Bronchial epithelial cell (primary cell): Measurements from ENCODE around the gene RNF157. TPM values are rescaled to one million over a fixed set of nuclear protein-coding genes. Genes with fewer than 3 reads are reported as not detected.

ENCODE experiments used
- DNase-seq: peaks from one replicate; pipeline ENCODE4 v3.0.0-alpha.2; 2010; ENCODE audit warnings: low read depth
- FAIRE-seq: peaks from 2 replicates; lab custom pipeline; 2011; peaks lifted over from hg19 to GRCh38; lab: Jason Lieb, UNC
- H3K27me3 ChIP-seq: 2 replicates; pipeline ENCODE4 v1.5.1; 2011; ENCODE audit warnings: low read length; ENCODE audit not compliant: control insufficient read depth, insufficient read depth
- H3K36me3 ChIP-seq: 2 replicates; pipeline ENCODE4 v1.5.1; 2011; ENCODE audit warnings: low read length; ENCODE audit not compliant: control insufficient read depth, insufficient read depth
- H3K4me3 ChIP-seq: 2 replicates; pipeline ENCODE4 v1.5.1; 2011; ENCODE audit warnings: mild to moderate bottlenecking, low read depth, low read length, control low read depth
- total RNA-seq: library from RNA; depleted of rRNA; stranded (reverse); fragments of >200 nt; gene quantifications from 2 replicates; pipeline ENCODE4 v1.2.1, GENCODE V29; 2014
- TF ChIP-seq, protein P1 (sequence below): IDR thresholded peaks from 2 replicates; pipeline ENCODE4 v1.5.1; 2011; ENCODE audit warnings: mild to moderate bottlenecking, moderate library complexity, low read length, control low read depth, inconsistent platforms; ENCODE audit not compliant: insufficient read depth, severe bottlenecking

The RNF157 gene
- total RNA-seq, 1 donor from 2014 or later, result not detected

DNA sequence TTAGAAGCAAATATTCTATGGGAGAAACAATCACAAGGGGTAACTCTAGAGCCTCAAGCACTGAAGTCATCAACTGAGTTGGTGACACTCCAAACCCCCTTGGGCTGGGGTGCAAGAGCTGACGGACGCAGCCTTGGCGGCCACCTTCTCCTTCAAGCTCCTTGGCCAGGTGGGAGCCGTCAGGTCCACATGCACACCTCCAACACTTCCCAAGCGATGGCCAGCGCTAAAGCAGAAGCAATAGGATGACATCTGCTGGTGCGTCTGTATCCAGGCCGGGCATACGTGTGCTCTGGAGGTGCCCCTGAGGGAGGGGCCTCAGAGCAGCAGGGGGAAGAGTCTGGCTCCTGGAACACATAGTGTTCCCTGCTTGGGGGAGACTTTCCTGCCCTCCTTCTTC, 87.1 kb downstream of the RNF157 start:
- H3K4me3 ChIP-seq, result no peak overlapping the region
- TF ChIP-seq, protein P1, sequence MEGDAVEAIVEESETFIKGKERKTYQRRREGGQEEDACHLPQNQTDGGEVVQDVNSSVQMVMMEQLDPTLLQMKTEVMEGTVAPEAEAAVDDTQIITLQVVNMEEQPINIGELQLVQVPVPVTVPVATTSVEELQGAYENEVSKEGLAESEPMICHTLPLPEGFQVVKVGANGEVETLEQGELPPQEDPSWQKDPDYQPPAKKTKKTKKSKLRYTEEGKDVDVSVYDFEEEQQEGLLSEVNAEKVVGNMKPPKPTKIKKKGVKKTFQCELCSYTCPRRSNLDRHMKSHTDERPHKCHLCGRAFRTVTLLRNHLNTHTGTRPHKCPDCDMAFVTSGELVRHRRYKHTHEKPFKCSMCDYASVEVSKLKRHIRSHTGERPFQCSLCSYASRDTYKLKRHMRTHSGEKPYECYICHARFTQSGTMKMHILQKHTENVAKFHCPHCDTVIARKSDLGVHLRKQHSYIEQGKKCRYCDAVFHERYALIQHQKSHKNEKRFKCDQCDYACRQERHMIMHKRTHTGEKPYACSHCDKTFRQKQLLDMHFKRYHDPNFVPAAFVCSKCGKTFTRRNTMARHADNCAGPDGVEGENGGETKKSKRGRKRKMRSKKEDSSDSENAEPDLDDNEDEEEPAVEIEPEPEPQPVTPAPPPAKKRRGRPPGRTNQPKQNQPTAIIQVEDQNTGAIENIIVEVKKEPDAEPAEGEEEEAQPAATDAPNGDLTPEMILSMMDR, result no peak
- FAIRE-seq, result no peak
- H3K36me3 ChIP-seq, result no peaks in the 10 kb centered on the region
- H3K27me3 ChIP-seq, result peaks cover 1% of the 10 kb centered on the region
- DNase-seq, result no peak

DNA sequence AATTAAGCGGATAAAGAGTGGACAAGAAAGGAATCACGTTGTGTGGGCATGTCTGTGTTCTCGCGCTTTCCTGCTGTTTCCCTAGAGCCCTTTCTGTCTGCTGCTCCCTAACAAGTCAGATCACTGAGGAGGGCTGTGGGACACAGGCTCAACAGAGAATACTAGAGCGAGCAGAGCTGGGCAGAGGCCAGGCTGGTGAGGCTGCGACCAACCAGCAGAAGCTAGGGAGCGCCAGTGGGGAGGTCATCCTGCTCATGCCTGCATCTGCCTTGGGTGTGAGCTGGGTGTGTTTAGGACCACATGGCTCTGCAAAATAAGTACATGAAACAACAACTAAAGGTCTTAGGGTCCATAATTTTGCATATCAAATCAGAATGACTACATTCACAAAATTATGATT, 87.7 kb downstream of the RNF157 start:
- no peak for DNase-seq
- peaks cover 1% of the 10 kb centered on the region for H3K27me3 ChIP-seq
- FAIRE-seq, result no peak
- H3K4me3 ChIP-seq, result no peak overlapping the region
- H3K36me3 ChIP-seq, result no peaks in the 10 kb centered on the region
- TF ChIP-seq, protein P1, result no peak

DNA sequence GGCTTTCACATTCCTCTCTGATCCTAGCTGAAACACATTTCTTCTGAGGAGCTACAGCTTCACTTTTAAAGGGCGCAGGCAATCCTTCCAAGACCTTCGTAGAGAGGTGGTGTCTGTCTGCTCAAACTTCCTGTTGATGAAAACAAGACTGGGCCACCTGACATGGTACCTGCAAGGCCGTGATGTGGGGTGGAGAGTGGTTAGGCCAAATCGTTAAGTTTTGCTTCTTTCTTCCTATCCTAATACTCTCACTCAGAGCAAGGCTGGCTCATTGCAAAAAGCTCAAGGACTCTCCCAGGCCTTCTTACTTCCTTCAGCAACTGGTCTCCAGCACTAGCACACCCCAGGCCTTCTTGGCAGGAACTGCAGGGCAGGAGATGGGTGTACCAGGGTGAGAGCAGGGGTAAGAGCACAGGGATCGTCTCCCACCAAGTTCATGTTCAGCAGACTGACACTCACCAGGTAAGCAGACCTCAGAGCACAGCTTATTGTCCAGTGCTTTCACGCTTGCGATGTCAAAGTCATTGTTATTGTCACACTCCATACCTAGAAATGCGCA, 88.3 kb downstream of the RNF157 start:
- H3K27me3 ChIP-seq, result peaks cover 1% of the 10 kb centered on the region
- FAIRE-seq, result peak; percentile 93

DNA sequence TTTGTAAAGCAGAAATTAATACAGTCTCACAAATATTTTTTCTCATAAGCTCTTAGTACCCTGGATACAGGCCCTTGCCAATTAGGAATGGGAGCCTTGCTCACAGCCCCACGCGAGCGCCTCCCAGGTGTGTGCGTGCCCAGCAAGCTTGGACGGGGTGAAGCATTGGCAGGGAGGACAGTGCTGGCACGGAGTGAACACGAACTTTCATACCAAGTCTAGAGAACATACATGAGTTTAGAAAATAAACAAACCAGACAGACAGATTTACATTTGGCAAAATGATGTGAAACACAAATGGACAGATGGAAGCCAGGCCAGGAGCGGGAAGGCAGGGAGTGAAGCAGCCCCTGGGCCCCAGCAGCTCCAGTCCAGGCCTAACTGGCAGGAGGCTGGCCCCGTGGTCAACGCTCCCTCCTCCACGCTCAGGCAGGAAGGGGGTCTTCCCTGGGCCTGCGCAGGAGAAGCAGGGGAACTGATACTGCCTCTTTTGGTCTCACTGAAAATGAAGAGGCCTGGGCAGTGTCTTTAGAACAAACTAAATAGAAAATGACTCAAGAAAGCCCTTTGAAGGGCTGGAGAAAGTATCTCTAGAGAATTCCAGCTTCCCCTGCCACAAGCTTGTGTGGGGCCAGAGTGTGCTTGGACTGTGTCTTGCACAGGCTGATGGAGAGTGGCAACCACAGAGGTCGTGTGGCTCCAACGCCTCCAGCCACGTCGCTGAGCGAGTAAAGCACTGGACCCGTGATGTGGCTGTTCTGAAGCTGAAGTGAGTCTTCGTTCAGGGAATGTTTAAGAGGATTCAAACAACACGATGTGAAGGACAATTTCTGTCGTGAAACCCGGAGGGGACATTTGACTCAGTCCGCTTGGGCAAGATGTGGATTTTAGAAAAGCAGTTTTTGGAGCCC, 89.3 kb downstream of the RNF157 start:
- FAIRE-seq, result no peak
- Histone ChIP-seq H3K27me3 (peaks cover 1% of the 10 kb centered on the region), H3K4me3 (no peak overlapping the region), H3K36me3 (no peaks in the 10 kb centered on the region)
- TF ChIP-seq, protein P1, result no peak
- DNase-seq, result no peak

More for the DNA sequence above, 88.3 kb downstream of the RNF157 start:
- DNase-seq, result no peak
- TF ChIP-seq, protein P1, result no peak
- Histone ChIP-seq H3K36me3 (no peaks in the 10 kb centered on the region), H3K4me3 (no peak overlapping the region)

DNA sequence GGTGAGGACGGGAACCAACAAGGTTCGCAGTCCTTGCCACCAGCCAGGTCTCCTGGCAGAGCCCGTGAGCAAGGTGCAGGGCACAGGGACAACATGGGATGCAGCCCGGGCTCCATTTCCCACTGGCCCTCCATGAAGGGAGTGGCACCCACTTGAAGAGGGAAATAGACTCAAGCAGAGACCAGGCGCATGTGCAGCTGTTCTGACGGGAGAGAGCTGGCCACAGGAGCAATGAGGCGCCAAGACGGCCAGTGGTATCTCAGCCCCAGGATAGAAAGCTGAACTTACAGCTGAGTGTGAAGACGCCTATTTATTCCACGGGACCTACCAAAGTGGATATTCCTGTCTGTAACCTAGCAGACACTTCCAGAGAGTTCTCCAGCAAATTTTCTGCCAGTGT, 91.1 kb downstream of the RNF157 start:
- Histone ChIP-seq H3K4me3 (no peak overlapping the region), H3K36me3 (no peaks in the 10 kb centered on the region), H3K27me3 (peaks cover 1% of the 10 kb centered on the region)
- FAIRE-seq (no peak), DNase-seq (no peak)
- TF ChIP-seq, protein P1, result no peak

DNA sequence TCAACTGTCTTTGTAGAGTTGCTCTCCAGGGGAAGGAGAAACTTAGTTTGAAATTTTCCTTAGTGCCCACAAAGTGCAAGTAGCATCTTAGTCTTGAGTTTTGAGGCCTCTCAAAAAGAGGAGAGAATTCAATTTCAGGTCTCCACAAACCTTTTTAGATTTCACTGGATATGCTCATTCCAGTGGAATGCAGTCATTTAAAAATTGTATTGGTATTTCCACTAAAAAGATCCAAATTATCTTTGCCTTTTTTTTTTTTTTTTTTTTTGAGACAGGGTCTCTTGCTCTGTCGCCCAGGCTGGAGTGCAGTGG, 92.3 kb downstream of the RNF157 start:
- TF ChIP-seq, protein P1, result no peak
- Histone ChIP-seq H3K27me3 (peaks cover 1% of the 10 kb centered on the region), H3K36me3 (no peaks in the 10 kb centered on the region), H3K4me3 (no peak overlapping the region)
- no peak for FAIRE-seq
- DNase-seq, result no peak
